Activated T-helper 2 cell treated with anti-CD3 and anti-CD28 coated beads, Interferon-gamma antibody, Interleukin-2, Interleukin-4, amounts not matched to agents 10 μg/mL and 5 μg/mL and 100 μg/mL, durations not matched to agents 14 hours and 24 hours and 36 hours (primary cell): ENCODE measurements around the gene IQGAP1. TPM values are rescaled to one million over a fixed set of nuclear protein-coding genes. Genes with fewer than 3 reads are reported as not detected.

Experiments used
- DNase-seq: peaks from one replicate; pipeline ENCODE4 v3.0.0; 2021; ENCODE audit warnings: low spot score
- H3K27ac Mint-ChIP-seq: one replicate; pipeline ENCODE4 v1.8.0; 2021; ENCODE audit warnings: mixed read lengths
- H3K27me3 Mint-ChIP-seq: one replicate; pipeline ENCODE4 v1.8.0; 2021; ENCODE audit warnings: low read depth, mixed read lengths
- H3K36me3 Mint-ChIP-seq: one replicate; pipeline ENCODE4 v1.8.0; 2021; ENCODE audit warnings: low read depth, mixed read lengths
- H3K4me1 Mint-ChIP-seq: one replicate; pipeline ENCODE4 v1.8.0; 2021; ENCODE audit warnings: low read depth, mixed read lengths
- H3K4me3 Mint-ChIP-seq: one replicate; pipeline ENCODE4 v1.8.0; 2021; ENCODE audit warnings: low read depth, mild to moderate bottlenecking, moderate library complexity, mixed read lengths
- H3K9me3 Mint-ChIP-seq: one replicate; pipeline ENCODE4 v1.8.0; 2021; ENCODE audit warnings: mixed read lengths
- intact Hi-C: fragments of 100-400 bp; cut with micrococcal nuclease; formaldehyde crosslinking; loops from one replicate; pipeline ENCODE4 v1.15.1; 2023
- total RNA-seq: library from RNA; stranded (reverse); gene quantifications from 2 replicates; pipeline ENCODE4 v1.2.3, GENCODE V29; 2022

The IQGAP1 gene
- total RNA-seq, 1 donor from 2014 or later = 196 TPM

- Mint-ChIP-seq H3K27me3 (no peaks in the 10 kb centered on the region), H3K4me3 (peak overlapping the region; percentile 15), H3K36me3 (peaks cover 78% of the 10 kb centered on the region), H3K27ac (no peak overlapping the region), H3K9me3 (no peaks in the 10 kb centered on the region), H3K4me1 (peaks cover 59% of the 10 kb centered on the region)
- intact Hi-C loops = no loop called here
- no peak for DNase-seq
These were observed 152.7 kb downstream of the IQGAP1 start for GRCh38 chr15:90540768-90541167.

- peaks cover 46% of the 10 kb centered on the region for H3K4me1 Mint-ChIP-seq
- no peaks in the 10 kb centered on the region for H3K9me3 Mint-ChIP-seq
- no peaks in the 10 kb centered on the region for H3K27me3 Mint-ChIP-seq
- H3K4me3 Mint-ChIP-seq = no peak overlapping the region
- peaks cover 70% of the 10 kb centered on the region for H3K36me3 Mint-ChIP-seq
- H3K27ac Mint-ChIP-seq = peak overlapping the region; percentile 18
- intact Hi-C loops = no loop called here
- no peak for DNase-seq
These were observed 157.1 kb downstream of the IQGAP1 start for GRCh38 chr15:90545095-90545494.

- Mint-ChIP-seq H3K9me3 (no peaks in the 10 kb centered on the region), H3K27ac (peak overlapping the region; percentile 60), H3K4me3 (no peak overlapping the region), H3K27me3 (no peaks in the 10 kb centered on the region), H3K4me1 (peaks cover 55% of the 10 kb centered on the region), H3K36me3 (peaks cover 71% of the 10 kb centered on the region)
- DNase-seq = no peak
- intact Hi-C loops = no loop called here
These were observed 159.5 kb downstream of the IQGAP1 start for GRCh38 chr15:90547540-90547939.

- peaks cover 43% of the 10 kb centered on the region for H3K4me1 Mint-ChIP-seq
- no peak overlapping the region for H3K4me3 Mint-ChIP-seq
- intact Hi-C loops = no loop called here
- no peak for DNase-seq
- no peak overlapping the region for H3K27ac Mint-ChIP-seq
- H3K36me3 Mint-ChIP-seq = peaks cover 60% of the 10 kb centered on the region
- no peaks in the 10 kb centered on the region for H3K9me3 Mint-ChIP-seq
- no peaks in the 10 kb centered on the region for H3K27me3 Mint-ChIP-seq
These were observed 162.9 kb downstream of the IQGAP1 start for GRCh38 chr15:90550919-90551318.

Other genes with a start within 250 kb of the IQGAP1 start
- gene SEMA4B, start 186.9 kb upstream of the IQGAP1 start, total RNA-seq = 28.3 and 30.2 TPM in 2 replicates
- gene CIB1, start 154.3 kb upstream of the IQGAP1 start, total RNA-seq = 159 and 162 TPM in 2 replicates
- 11.4 and 12.0 TPM in 2 replicates for gene GDPGP1, start 154.0 kb upstream of the IQGAP1 start, total RNA-seq
- 0.34 and 1.3 TPM in 2 replicates for gene TTLL13, start 138.7 kb upstream of the IQGAP1 start, total RNA-seq
- gene NGRN, start 122.6 kb upstream of the IQGAP1 start, total RNA-seq = 37.1 and 40.3 TPM in 2 replicates
- 2.7 and 3.6 TPM in 2 replicates for gene ZNF774, start 36.0 kb upstream of the IQGAP1 start, total RNA-seq
- 59.7 and 61.8 TPM in 2 replicates for gene CRTC3, start 141.7 kb downstream of the IQGAP1 start, total RNA-seq